ENCODE results near the gene KRT78.

KRT78 gene

DNA sequence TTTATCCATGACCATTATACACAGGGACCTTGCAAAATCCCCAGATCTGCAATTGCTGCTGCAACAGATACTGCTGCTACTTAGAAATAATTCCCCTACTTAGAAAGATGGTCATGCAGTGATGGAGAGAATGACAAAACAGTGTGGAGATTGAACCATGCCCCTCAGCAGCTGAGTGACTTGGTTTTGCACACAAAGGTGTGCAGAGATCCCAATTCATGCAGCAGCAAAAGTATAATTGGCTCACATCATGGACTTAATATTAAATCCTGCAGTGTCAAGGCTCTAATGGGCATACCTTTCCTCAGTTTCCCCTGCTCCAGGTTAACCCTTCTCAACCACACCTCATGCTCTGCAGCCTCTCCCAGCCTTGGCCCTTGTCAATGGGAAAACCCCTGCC, 3.0 kb upstream of the KRT78 start:
- Histone ChIP-seq H3K9ac (ENCODE audit: low read depth, low read length) (no peak overlapping the region), H3K36me3 (ENCODE audit: insufficient read depth, low read length) (no peaks in the 10 kb centered on the region), H3K4me3 (ENCODE audit: low read length) (no peak overlapping the region), H3K9me3 (ENCODE audit: insufficient read depth, low read depth, low read length) (no peaks in the 10 kb centered on the region), H3K4me1 (ENCODE audit: insufficient read depth, low read length) (no peaks in the 10 kb centered on the region), H3K27ac (ENCODE audit: low read depth, low read length) (no peak overlapping the region), H3K27me3 (ENCODE audit: insufficient read depth, low read length) (no peaks in the 10 kb centered on the region)

DNA sequence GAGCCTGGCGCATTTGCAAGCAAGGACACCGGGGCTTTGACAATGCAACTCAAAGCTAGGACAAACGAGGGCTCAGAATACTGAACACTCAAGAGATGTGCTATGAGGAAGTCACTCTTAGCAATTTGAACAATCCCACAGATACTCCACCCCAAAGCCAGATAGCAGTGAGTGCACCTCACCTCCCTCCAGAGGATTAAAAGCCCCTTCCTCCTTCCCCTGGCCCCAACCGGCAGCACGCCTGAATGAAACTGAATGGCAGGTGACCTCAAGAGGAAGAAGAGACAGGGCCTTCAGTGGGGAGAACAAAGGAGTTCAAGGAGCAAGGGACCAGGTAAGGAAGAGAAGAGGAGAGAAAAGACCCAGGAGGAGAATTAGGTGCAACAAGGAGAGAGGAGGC, 1.9 kb upstream of the KRT78 start:
- H3K4me1 ChIP-seq (ENCODE audit: insufficient read depth, low read length): no peaks in the 10 kb centered on the region
- H3K36me3 ChIP-seq (ENCODE audit: insufficient read depth, low read length): no peaks in the 10 kb centered on the region
- H3K9ac ChIP-seq (ENCODE audit: low read depth, low read length): no peak overlapping the region
- WGBS: 87% methylated on average over 5 of the region's 5 CpGs
- no peak overlapping the region for H3K27ac ChIP-seq (ENCODE audit: low read depth, low read length)
- H3K9me3 ChIP-seq (ENCODE audit: insufficient read depth, low read depth, low read length): no peaks in the 10 kb centered on the region
- H3K4me3 ChIP-seq (ENCODE audit: low read length): no peak overlapping the region
- H3K27me3 ChIP-seq (ENCODE audit: insufficient read depth, low read length): no peaks in the 10 kb centered on the region

DNA sequence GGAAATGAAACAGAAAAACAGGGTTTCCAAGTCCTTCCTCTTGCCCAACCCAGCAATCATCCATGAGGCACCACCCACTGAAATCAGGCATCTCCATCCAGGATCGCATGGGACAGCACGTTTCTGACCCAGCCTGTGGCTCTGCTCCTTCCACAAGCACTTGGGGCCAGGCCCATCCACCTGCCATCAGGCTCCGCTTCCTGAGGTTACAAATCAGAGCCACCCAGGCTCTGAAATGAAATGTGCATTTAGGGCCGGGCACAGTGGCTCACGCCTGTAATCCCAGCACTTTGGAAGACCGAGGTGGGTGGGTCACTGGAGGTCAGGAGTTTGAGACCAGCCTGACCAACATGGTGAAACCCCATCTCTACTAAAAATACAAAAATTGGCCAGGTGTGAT, 717 bp upstream of the KRT78 start:
- Histone ChIP-seq H3K36me3 (ENCODE audit: insufficient read depth, low read length) (no peaks in the 10 kb centered on the region), H3K9me3 (ENCODE audit: insufficient read depth, low read depth, low read length) (no peaks in the 10 kb centered on the region), H3K9ac (ENCODE audit: low read depth, low read length) (no peak overlapping the region), H3K4me1 (ENCODE audit: insufficient read depth, low read length) (no peaks in the 10 kb centered on the region), H3K27ac (ENCODE audit: low read depth, low read length) (no peak overlapping the region), H3K27me3 (ENCODE audit: insufficient read depth, low read length) (no peaks in the 10 kb centered on the region), H3K4me3 (ENCODE audit: low read length) (no peak overlapping the region)
- 94% methylated on average over 6 of the region's 6 CpGs for WGBS

DNA sequence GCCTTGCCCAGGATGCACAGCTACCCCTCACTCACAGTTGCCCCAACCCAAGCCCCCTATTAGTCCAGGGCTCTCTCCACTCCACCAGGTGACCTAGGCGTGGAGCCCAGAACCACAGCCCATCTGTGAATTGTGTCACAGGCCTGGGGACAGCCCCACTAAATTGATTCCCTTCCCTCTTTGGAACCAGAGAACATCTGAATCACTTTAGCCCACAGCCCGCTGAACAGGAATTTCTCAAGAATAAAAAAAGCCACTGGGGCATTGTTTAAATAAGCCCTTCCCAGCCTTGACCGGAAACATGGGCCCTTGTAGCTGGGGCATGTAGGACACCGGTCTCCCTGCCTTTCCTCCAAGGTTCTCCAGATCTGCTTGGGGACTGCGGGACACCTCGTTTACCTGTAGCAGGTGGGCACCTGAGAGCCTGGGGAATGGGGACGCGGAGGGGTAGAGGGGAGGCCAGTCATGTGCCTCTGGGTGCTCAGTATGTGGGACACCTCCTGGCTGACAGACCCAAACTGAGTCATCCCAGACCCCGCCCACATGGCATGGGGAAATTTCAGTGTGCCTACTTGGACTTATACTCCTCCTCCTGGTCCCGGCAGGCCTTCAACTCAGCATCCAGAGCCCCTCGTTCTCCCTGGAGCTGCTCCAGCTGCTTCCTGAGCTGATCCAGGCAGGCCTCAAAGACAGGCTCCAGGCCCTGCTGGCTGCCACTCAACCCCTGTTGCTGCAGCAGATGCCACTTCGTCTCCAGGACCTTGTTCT, 1.3 kb downstream of the KRT78 start:
- H3K9me3 ChIP-seq (ENCODE audit: insufficient read depth, low read depth, low read length): no peaks in the 10 kb centered on the region
- no peak overlapping the region for H3K27ac ChIP-seq (ENCODE audit: low read depth, low read length)
- H3K4me3 ChIP-seq (ENCODE audit: low read length): no peak overlapping the region
- no peak overlapping the region for H3K9ac ChIP-seq (ENCODE audit: low read depth, low read length)
- 91% methylated on average over 12 of the region's 12 CpGs for WGBS
- H3K4me1 ChIP-seq (ENCODE audit: insufficient read depth, low read length): no peaks in the 10 kb centered on the region
- H3K27me3 ChIP-seq (ENCODE audit: insufficient read depth, low read length): no peaks in the 10 kb centered on the region; the same call in 1 of the 2 replicates
- H3K36me3 ChIP-seq (ENCODE audit: insufficient read depth, low read length): no peaks in the 10 kb centered on the region

DNA sequence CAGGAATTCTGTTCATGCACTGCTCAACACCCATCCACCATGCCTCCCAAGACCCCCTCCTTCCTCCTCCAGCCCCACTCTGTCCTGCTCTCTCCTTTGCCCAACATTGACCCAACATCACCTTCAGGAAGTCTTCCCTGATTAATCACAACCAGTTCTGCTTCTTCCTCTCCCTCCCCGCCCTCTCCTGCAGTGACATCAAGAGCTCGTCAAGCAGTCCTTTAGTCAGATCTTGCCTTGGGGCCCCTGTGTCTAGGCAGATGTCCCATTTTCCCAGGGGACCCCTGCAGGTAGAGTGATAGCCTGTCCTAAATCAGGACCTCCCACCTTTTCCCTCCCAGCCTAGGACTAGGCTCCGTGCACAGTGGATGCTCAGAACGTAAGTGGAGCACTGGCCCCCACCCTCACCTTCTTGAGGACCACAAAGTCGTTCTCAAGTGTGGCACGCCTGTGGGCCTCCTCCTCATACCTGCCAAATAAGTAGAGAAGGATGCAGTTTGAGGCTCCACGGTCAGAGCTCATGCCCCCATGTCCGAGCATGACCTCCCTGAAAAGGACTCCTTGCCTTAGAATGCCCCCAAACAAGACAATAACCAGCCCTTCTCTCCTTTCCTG, 2.3 kb downstream of the KRT78 start:
- H3K9ac ChIP-seq (ENCODE audit: low read depth, low read length): no peak overlapping the region
- no peaks in the 10 kb centered on the region for H3K36me3 ChIP-seq (ENCODE audit: insufficient read depth, low read length)
- H3K4me3 ChIP-seq (ENCODE audit: low read length): no peak overlapping the region
- no peaks in the 10 kb centered on the region for H3K9me3 ChIP-seq (ENCODE audit: insufficient read depth, low read depth, low read length)
- H3K27me3 ChIP-seq (ENCODE audit: insufficient read depth, low read length): no peaks in the 10 kb centered on the region; the same call in 1 of the 2 replicates
- WGBS: 84% methylated on average over 8 of the region's 8 CpGs
- no peak overlapping the region for H3K27ac ChIP-seq (ENCODE audit: low read depth, low read length)
- no peaks in the 10 kb centered on the region for H3K4me1 ChIP-seq (ENCODE audit: insufficient read depth, low read length)

DNA sequence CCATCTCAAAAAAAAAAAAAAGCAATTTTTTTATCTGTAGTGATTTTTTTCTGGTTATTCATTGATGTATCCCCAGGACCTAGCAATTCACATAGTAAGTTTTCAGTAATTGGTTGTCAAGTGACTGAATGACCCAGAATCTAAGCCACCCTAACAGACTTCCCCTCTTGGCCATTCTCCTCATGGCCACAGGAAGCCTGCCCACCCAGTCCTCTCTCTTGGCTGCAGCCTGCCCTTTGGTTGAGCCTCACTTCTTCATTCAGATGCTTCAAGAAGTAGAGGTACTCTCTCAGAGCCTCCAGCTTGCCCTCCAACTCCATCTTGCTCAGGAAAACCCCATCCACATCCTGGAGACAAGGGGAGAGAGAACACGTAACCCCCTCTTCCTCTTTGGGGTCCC, 2.8 kb downstream of the KRT78 start:
- Histone ChIP-seq H3K36me3 (ENCODE audit: insufficient read depth, low read length) (no peaks in the 10 kb centered on the region), H3K4me3 (ENCODE audit: low read length) (no peak overlapping the region), H3K27ac (ENCODE audit: low read depth, low read length) (no peak overlapping the region), H3K9me3 (ENCODE audit: insufficient read depth, low read depth, low read length) (no peaks in the 10 kb centered on the region), H3K4me1 (ENCODE audit: insufficient read depth, low read length) (no peaks in the 10 kb centered on the region), H3K9ac (ENCODE audit: low read depth, low read length) (no peak overlapping the region), H3K27me3 (ENCODE audit: insufficient read depth, low read length) (no peaks in the 10 kb centered on the region; the same call in 1 of the 2 replicates)
- 96% methylated on average over 1 of the region's 1 CpG for WGBS

DNA sequence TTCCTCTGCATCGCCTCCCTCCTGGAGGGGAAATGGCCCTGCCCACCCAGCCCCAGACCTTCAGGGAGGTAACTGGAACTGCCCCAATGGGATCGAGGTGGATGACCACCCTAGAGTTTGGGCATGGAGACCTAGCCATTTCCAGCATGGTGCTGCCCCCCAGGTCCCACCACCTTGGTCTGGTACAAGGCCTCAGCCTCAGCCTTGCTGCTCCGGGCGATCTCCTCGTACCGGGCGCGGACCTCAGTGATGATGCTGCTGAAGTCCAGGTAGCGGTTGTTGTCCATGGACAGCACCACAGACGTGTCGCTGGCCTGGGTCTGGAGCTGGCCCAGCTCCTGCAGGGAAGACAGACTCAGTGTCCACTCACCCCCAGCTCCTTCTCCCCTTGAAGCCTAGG, 4.4 kb downstream of the KRT78 start:
- Histone ChIP-seq H3K9me3 (ENCODE audit: insufficient read depth, low read depth, low read length) (no peaks in the 10 kb centered on the region), H3K27ac (ENCODE audit: low read depth, low read length) (no peak overlapping the region), H3K4me1 (ENCODE audit: insufficient read depth, low read length) (no peaks in the 10 kb centered on the region), H3K9ac (ENCODE audit: low read depth, low read length) (no peak overlapping the region), H3K27me3 (ENCODE audit: insufficient read depth, low read length) (no peaks in the 10 kb centered on the region; the same call in 1 of the 2 replicates), H3K4me3 (ENCODE audit: low read length) (no peak overlapping the region), H3K36me3 (ENCODE audit: insufficient read depth, low read length) (no peaks in the 10 kb centered on the region)
- 92% methylated on average over 11 of the region's 11 CpGs for WGBS

DNA sequence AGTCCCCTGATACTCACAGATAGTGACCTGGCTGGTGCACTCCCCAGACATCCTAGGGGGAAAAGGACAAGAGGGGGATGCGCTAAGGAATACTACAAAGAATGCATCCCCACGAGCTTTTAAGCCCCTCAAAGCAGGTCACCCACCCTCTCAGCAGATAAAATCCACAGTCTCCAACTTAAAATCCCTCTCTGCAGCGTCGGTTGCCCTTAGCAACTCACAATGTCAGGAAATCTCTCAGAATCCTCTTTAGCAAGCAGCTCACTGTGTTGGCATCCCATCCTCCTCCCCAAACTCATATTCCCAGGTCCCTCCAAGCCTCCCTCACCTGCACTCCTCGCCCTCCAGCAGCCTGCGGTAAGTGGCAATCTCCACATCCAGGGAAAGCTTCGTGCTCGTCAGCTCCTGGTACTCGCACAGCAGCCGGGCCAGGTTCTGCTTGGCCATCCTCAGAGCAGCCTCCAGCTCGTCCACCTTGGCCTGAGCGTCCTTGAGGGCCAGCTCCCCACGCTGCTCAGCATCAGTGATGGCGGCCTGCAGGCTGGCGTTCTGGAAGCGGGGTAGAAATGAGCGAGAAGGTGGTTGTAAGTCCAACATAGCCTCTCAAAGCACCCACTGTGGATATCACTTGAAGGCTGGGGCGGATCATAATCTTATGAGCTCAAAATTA, 9.2 kb downstream of the KRT78 start:
- no peak overlapping the region for H3K9ac ChIP-seq (ENCODE audit: low read depth, low read length)
- H3K27me3 ChIP-seq (ENCODE audit: insufficient read depth, low read length): no peaks in the 10 kb centered on the region; the same call in 1 of the 2 replicates
- no peak overlapping the region for H3K27ac ChIP-seq (ENCODE audit: low read depth, low read length)
- 90% methylated on average over 18 of the region's 18 CpGs for WGBS
- no peaks in the 10 kb centered on the region for H3K9me3 ChIP-seq (ENCODE audit: insufficient read depth, low read depth, low read length)
- H3K36me3 ChIP-seq (ENCODE audit: insufficient read depth, low read length): no peaks in the 10 kb centered on the region
- no peaks in the 10 kb centered on the region for H3K4me1 ChIP-seq (ENCODE audit: insufficient read depth, low read length)
- H3K4me3 ChIP-seq (ENCODE audit: low read length): no peak overlapping the region

DNA sequence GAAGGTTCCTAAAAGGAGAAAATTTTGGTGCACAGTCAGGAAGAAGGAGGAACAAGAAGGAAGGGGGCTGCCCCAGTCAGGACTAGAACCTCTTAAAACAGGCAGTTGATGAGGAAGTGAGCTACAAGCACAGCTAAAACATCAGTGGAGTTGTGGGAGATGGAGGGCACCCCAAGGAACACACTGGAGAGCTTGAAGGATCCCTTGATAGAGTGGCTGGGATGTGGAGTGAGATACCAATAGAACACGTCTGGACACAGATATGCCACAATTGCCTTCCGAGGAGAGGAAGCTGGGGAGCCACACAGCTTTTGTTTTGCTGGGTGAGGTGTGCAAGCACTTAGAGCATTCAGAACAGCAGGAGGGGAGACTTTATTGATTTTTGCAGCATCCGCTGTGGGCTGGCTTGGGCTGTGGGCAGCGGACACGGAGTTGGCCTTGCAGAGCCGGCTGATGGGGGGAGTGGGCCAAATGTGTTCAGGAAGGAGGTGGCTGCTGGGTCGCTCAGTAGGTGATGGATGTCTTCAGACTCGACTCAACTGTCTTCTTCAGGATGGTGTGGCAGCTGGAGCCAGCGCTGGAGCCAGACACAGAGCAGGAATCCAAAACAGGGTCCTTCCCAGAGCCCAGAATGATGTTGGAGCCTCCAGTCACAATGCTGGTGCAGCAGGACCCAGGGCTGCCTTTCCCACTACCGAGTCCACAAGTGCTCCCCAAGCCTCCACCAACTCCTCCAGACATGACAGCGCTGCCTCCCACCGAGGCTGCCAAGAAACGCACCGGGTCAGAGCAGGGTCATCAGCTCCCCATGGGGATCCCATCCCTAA, 10.0 kb downstream of the KRT78 start:
- Histone ChIP-seq H3K36me3 (ENCODE audit: insufficient read depth, low read length) (no peaks in the 10 kb centered on the region), H3K4me3 (ENCODE audit: low read length) (no peak overlapping the region), H3K27ac (ENCODE audit: low read depth, low read length) (no peak overlapping the region), H3K27me3 (ENCODE audit: insufficient read depth, low read length) (no peaks in the 10 kb centered on the region; the same call in 1 of the 2 replicates), H3K4me1 (ENCODE audit: insufficient read depth, low read length) (no peaks in the 10 kb centered on the region), H3K9ac (ENCODE audit: low read depth, low read length) (no peak overlapping the region), H3K9me3 (ENCODE audit: insufficient read depth, low read depth, low read length) (no peaks in the 10 kb centered on the region)
- WGBS: 77% methylated on average over 14 of the region's 14 CpGs

DNA sequence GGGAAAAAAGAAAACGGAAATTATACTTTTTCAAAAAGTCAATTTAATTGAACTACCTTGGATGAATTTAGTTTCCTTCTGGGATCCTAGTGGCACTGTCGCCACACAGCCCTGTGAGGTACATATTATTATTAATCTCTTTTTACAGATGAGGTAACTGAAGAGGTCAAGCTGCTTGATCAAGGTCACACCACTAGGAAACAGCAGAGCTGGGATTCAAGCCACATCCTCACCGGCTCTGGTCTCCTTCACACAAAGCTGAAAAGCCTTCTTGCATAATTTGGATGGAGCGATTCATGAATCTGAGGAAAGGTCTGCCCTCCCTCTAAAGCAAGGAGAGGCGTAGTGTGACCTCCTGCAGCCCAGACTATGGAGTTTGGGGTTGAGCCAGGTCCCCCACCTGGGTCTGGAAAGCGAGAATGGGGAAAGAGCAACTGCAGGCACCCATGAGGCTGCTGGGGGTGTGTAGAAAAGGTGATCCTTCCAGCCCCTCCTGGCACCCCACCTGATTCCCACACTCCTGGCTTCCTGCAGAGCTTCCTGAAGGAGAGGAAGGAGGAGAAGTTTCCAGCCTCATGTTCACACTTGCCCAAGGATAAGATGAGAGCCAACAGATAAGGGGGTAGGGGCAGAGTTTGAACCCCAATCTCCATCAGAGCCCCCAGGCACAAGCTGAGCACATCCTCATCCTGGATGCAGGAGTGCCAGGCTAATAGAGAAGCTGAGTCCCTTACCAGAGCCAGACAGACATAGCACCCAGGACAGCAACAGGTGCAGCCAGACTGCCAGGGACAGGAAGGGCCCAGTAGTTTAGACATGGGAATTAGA, 10.8 kb downstream of the KRT78 start:
- WGBS: 89% methylated on average over 5 of the region's 6 CpGs
- no peak overlapping the region for H3K9ac ChIP-seq (ENCODE audit: low read depth, low read length)

More for the DNA sequence above, 10.8 kb downstream of the KRT78 start:
- Histone ChIP-seq H3K27me3 (ENCODE audit: insufficient read depth, low read length) (no peaks in the 10 kb centered on the region; the same call in 1 of the 2 replicates), H3K4me3 (ENCODE audit: low read length) (no peak overlapping the region), H3K36me3 (ENCODE audit: insufficient read depth, low read length) (no peaks in the 10 kb centered on the region), H3K4me1 (ENCODE audit: insufficient read depth, low read length) (no peaks in the 10 kb centered on the region), H3K9me3 (ENCODE audit: insufficient read depth, low read depth, low read length) (no peaks in the 10 kb centered on the region), H3K27ac (ENCODE audit: low read depth, low read length) (no peak overlapping the region)

Measured in HUES64 (cell line).